Parathyroid adenoma (tissue), 2 donors: Measurements from ENCODE around the gene ARAP1.

ENCODE experiments used
- H2AFZ ChIP-seq: fragments of 300-600 bp; sonication (generic); one replicate; pipeline ENCODE4 v1.7.0; 2017; ENCODE audit warnings: antibody characterized with exemption, mild to moderate bottlenecking
- H3K27ac ChIP-seq: fragments of 300-600 bp; sonication (generic); one replicate; pipeline ENCODE4 v1.7.0; 2017
- H3K27me3 ChIP-seq: fragments of 300-600 bp; sonication (generic); one replicate; pipeline ENCODE4 v1.7.0; 2017; ENCODE audit warnings: low read length; ENCODE audit not compliant: control insufficient read depth, insufficient read depth
- H3K36me3 ChIP-seq: fragments of 300-600 bp; sonication (generic); one replicate; pipeline ENCODE4 v1.7.0; 2017; ENCODE audit warnings: low read length; ENCODE audit not compliant: control insufficient read depth, insufficient read depth
- H3K4me1 ChIP-seq: fragments of 300-600 bp; sonication (generic); one replicate; pipeline ENCODE4 v1.7.0; 2017; ENCODE audit warnings: control low read depth
- H3K4me2 ChIP-seq: fragments of 300-600 bp; sonication (generic); one replicate; pipeline ENCODE4 v1.7.0; 2017; ENCODE audit warnings: low read length
- H3K4me3 ChIP-seq: fragments of 300-600 bp; sonication (generic); one replicate; pipeline ENCODE4 v1.7.0; 2017; ENCODE audit warnings: low read depth, low read length
- H3K79me2 ChIP-seq: fragments of 300-600 bp; sonication (generic); one replicate; pipeline ENCODE4 v1.7.0; 2017; ENCODE audit warnings: control low read depth
- H3K9ac ChIP-seq: fragments of 300-600 bp; sonication (generic); one replicate; pipeline ENCODE4 v1.7.0; 2017; ENCODE audit warnings: mild to moderate bottlenecking
- H3K9me3 ChIP-seq: fragments of 300-600 bp; sonication (generic); one replicate; pipeline ENCODE4 v1.7.0; 2017; ENCODE audit warnings: low read length; ENCODE audit not compliant: control insufficient read depth
- CTCF ChIP-seq: fragments of 300-600 bp; sonication (generic); IDR thresholded peaks from one replicate; pipeline ENCODE4 v1.7.0; 2017; ENCODE audit warnings: antibody characterized with exemption, mild to moderate bottlenecking
- donor health status: primary hyperparathyroidism.

ARAP1 gene

GRCh38 chr11:72745511-72745910 lies 6.7 kb downstream of the ARAP1 start:
- no peaks in the 10 kb centered on the region for H3K36me3 ChIP-seq
- H3K27me3 ChIP-seq = no peaks in the 10 kb centered on the region
- H3K4me3 ChIP-seq = no peak overlapping the region
- H3K27ac ChIP-seq = no peak overlapping the region
- H2AFZ ChIP-seq = no peak overlapping the region
- H3K4me2 ChIP-seq = no peak overlapping the region
- no peaks in the 10 kb centered on the region for H3K4me1 ChIP-seq
- H3K79me2 ChIP-seq = no peaks in the 10 kb centered on the region
- no peak overlapping the region for H3K9ac ChIP-seq
- no peak for TF ChIP-seq CTCF
- no peaks in the 10 kb centered on the region for H3K9me3 ChIP-seq

- Histone ChIP-seq H3K9ac (no peak overlapping the region), H3K4me3 (no peak overlapping the region), H3K4me2 (no peak overlapping the region), H3K36me3 (no peaks in the 10 kb centered on the region), H2AFZ (no peak overlapping the region), H3K27me3 (no peaks in the 10 kb centered on the region), H3K27ac (no peak overlapping the region), H3K79me2 (no peaks in the 10 kb centered on the region), H3K4me1 (no peaks in the 10 kb centered on the region), H3K9me3 (no peaks in the 10 kb centered on the region)
- TF ChIP-seq CTCF = no peak
Measured at GRCh38 chr11:72744474-72744873, 7.7 kb downstream of the ARAP1 start.

DNA sequence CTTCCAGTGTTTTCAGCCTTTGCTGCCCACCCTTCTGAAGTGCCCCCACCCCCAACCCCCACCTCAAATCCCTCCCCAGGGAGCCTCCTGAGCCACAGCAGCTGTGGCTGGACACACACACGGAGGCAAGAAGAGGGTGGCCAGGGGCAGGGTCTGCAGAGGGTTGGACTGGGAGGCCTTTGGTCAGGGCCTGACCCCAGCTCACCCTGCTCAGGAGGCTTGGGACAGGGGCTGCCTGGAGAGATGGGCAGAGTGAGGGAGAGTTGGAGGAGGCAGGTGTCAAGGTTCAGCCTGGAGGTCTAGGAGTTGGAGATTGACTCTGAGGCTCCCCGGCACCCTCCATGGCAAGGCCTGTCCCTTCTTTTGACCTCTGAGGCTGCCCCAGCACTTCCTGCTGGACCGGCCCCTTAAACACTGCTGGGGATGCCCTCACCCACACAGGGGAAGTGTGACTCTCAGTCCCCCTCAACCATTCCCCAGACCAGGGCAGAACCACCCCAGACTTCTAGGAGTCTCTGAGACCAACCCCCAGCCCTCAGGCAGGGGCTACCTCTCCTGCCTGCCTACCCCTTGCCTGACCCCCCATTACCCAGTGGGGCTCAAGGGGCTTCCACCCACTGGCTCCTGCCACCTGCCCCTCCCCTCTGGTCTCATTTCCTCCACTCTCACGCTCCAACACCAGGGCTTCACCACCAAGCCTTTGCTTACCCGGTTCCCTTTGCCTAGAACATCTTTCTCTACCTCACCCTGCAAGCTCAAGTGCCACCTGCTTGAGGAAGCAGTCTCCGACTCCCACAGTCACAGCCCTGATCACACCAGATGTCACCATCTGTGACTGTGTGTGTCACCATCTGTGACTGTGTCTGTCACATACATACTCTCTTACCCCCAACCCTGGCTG lies 8.6 kb downstream of the ARAP1 start:
- no peaks in the 10 kb centered on the region for H3K36me3 ChIP-seq
- no peak overlapping the region for H3K4me3 ChIP-seq
- no peak overlapping the region for H3K27ac ChIP-seq
- H3K9ac ChIP-seq = no peak overlapping the region
- no peaks in the 10 kb centered on the region for H3K27me3 ChIP-seq
- H3K79me2 ChIP-seq = no peaks in the 10 kb centered on the region
- H3K4me1 ChIP-seq = no peaks in the 10 kb centered on the region
- TF ChIP-seq CTCF = no peak
- H2AFZ ChIP-seq = no peak overlapping the region
- no peaks in the 10 kb centered on the region for H3K9me3 ChIP-seq
- no peak overlapping the region for H3K4me2 ChIP-seq

- no peak overlapping the region for H3K4me2 ChIP-seq
- H3K79me2 ChIP-seq = no peaks in the 10 kb centered on the region
- H3K27me3 ChIP-seq = no peaks in the 10 kb centered on the region
- no peaks in the 10 kb centered on the region for H3K9me3 ChIP-seq
- no peak overlapping the region for H3K4me3 ChIP-seq
- no peak overlapping the region for H2AFZ ChIP-seq
- H3K4me1 ChIP-seq = no peaks in the 10 kb centered on the region
- no peaks in the 10 kb centered on the region for H3K36me3 ChIP-seq
- no peak overlapping the region for H3K9ac ChIP-seq
- no peak overlapping the region for H3K27ac ChIP-seq
- TF ChIP-seq CTCF = no peak
Measured at GRCh38 chr11:72742513-72743320, 9.5 kb downstream of the ARAP1 start.
